ENCODE measurements around the gene GALK2.
A peak's percentile ranks its signal among the peaks of the same experiment; 100 is the strongest.

Gene GALK2

GRCh38 chr15:49282366-49282765 is 112.3 kb downstream of the GALK2 start:
- DNase-seq (ENCODE audit: low read depth, low spot score), result no peak

- no peak for DNase-seq (ENCODE audit: low read depth, low spot score)
Observed at GRCh38 chr15:49286649-49287404, 116.8 kb downstream of the GALK2 start.

GRCh38 chr15:49287481-49287880 is 117.4 kb downstream of the GALK2 start:
- no peak for DNase-seq (ENCODE audit: low read depth, low spot score)

GRCh38 chr15:49288391-49288790 is 118.3 kb downstream of the GALK2 start:
- no peak for DNase-seq (ENCODE audit: low read depth, low spot score)

- DNase-seq (ENCODE audit: low read depth, low spot score), result no peak
Observed at GRCh38 chr15:49290191-49290590, 120.1 kb downstream of the GALK2 start.

GRCh38 chr15:49293941-49294340 is 123.9 kb downstream of the GALK2 start:
- no peak for DNase-seq (ENCODE audit: low read depth, low spot score)

- DNase-seq (ENCODE audit: low read depth, low spot score), result no peak
Observed at GRCh38 chr15:49296258-49296657, 126.2 kb downstream of the GALK2 start.

- DNase-seq (ENCODE audit: low read depth, low spot score), result no peak
Observed at GRCh38 chr15:49297584-49297983, 127.5 kb downstream of the GALK2 start.

GRCh38 chr15:49300856-49301255 is 130.8 kb downstream of the GALK2 start:
- no peak for DNase-seq (ENCODE audit: low read depth, low spot score)

GRCh38 chr15:49301562-49301961 is 131.5 kb downstream of the GALK2 start:
- DNase-seq (ENCODE audit: low read depth, low spot score), result no peak

- no peak for DNase-seq (ENCODE audit: low read depth, low spot score)
Observed at GRCh38 chr15:49303003-49303402, 133.0 kb downstream of the GALK2 start.

GRCh38 chr15:49306551-49306950 is 136.5 kb downstream of the GALK2 start:
- DNase-seq (ENCODE audit: low read depth, low spot score), result no peak

- DNase-seq (ENCODE audit: low read depth, low spot score), result no peak
Observed at GRCh38 chr15:49308686-49309085, 138.6 kb downstream of the GALK2 start.

- DNase-seq (ENCODE audit: low read depth, low spot score), result no peak
Observed at GRCh38 chr15:49309889-49310288, 139.8 kb downstream of the GALK2 start.

- no peak for DNase-seq (ENCODE audit: low read depth, low spot score)
Observed at GRCh38 chr15:49313650-49314049, 143.6 kb downstream of the GALK2 start.

- no peak for DNase-seq (ENCODE audit: low read depth, low spot score)
Observed at GRCh38 chr15:49314716-49315115, 144.7 kb downstream of the GALK2 start.

GRCh38 chr15:49315391-49315823 is 145.4 kb downstream of the GALK2 start:
- peak; percentile 57 for DNase-seq (ENCODE audit: low read depth, low spot score)

GRCh38 chr15:49320351-49320750 is 150.3 kb downstream of the GALK2 start:
- no peak for DNase-seq (ENCODE audit: low read depth, low spot score)

GRCh38 chr15:49323207-49323606 is 153.2 kb downstream of the GALK2 start:
- no peak for DNase-seq (ENCODE audit: low read depth, low spot score)

GRCh38 chr15:49327927-49328326 is 157.9 kb downstream of the GALK2 start:
- DNase-seq (ENCODE audit: low read depth, low spot score), result no peak

- DNase-seq (ENCODE audit: low read depth, low spot score), result peak; percentile 86
Observed at GRCh38 chr15:49328941-49329340, 158.9 kb downstream of the GALK2 start.

GRCh38 chr15:49330166-49330565 is 160.1 kb downstream of the GALK2 start:
- DNase-seq (ENCODE audit: low read depth, low spot score), result no peak

GRCh38 chr15:49331442-49331841 is 161.4 kb downstream of the GALK2 start:
- DNase-seq (ENCODE audit: low read depth, low spot score), result no peak

- DNase-seq (ENCODE audit: low read depth, low spot score), result no peak
Observed at GRCh38 chr15:49331951-49332350, 161.9 kb downstream of the GALK2 start.

Measured in iPS DF 19.7 (cell line).